ENCODE results near the gene TBC1D8.
"Not testable (repeated sequence)": the region's sequence is repeated elsewhere in the genome, so short reads cannot be mapped to it uniquely, and the experiment has no call there.

The TBC1D8 gene

DNA sequence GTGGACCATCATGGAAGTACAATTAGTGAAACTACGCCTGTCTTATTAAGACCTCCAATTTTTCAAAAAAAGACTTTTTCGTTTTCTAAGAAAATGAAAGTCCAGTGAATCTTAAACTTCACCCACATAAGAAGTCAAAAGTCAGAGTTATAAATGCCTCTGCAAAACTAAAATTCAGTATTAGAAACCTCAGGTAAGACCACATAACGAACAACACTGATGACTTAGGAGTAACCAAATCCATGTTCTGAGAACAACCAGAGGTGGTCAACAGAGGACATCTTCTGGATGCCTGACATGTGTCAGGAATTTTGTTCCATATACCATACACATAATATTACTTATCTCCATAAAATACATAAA lies 86.7 kb downstream of the TBC1D8 start:
- DNase-seq (ENCODE audit: low read depth) = no peak

DNA sequence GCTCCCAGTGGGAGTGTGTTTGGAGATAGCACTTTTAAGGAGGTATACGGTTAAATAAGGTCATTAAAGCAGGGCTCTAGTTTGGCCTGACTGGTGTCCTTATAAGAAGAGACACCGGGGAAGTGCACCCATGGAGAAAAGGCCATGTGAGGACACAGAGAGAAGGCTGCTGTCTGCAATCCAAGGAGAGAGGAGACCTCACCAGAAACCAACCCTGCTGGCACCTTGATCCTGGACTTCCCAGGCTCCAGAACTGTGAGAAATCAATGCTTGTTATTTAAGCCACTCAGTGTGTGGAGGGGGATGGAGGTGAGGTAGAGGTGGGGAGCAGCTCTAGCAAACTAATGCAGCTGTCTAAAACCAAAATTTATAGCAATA lies 87.1 kb downstream of the TBC1D8 start:
- no peak for DNase-seq (ENCODE audit: low read depth)

GRCh38 chr2:101063352-101064124 lies 87.6 kb downstream of the TBC1D8 start:
- peak; percentile 32 for DNase-seq (ENCODE audit: low read depth)

- no peak for DNase-seq (ENCODE audit: low read depth)
Observed at GRCh38 chr2:101058386-101058785, 92.8 kb downstream of the TBC1D8 start.

DNA sequence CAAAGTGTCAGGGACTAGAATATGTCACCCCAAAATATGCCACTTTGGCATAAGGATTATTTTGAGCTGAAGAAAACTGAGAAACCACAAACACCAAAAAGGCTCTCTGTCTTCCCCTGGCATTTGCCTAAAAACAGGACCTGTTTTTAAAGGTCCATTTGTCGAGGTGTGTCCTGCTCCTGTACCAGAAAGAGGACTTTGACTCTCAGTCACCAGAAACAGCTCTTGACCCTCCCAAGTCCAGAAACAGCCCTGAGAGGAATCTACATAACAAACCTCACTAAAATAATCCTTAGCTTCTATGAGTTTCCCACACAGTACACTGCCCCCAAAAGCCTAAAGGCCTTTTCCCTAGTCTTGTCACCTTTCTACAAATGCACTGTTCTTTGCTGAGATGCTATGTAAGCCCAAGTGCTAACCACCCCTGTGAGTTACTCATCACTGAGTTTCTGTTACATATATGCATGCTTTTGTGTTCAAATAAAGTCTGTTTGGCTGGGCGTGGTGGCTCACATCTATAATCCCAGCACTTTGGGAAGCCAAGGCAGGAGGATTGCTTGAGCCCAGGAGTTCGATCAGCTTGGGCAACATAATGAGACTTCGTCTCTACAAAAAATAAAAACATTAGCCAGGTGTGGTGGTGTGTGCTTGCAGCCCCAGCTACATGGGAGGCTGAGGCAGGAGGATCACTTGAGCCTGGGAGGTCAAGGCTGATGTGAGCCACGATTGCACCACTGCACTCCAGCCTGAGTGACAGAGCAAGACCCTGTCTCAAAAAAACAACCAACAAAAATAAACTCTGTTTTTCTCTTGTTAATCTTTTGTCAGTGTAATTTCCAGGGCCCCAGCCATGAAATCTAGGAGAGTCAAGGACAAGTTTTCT lies 93.9 kb downstream of the TBC1D8 start:
- DNase-seq (ENCODE audit: low read depth) = no peak

DNA sequence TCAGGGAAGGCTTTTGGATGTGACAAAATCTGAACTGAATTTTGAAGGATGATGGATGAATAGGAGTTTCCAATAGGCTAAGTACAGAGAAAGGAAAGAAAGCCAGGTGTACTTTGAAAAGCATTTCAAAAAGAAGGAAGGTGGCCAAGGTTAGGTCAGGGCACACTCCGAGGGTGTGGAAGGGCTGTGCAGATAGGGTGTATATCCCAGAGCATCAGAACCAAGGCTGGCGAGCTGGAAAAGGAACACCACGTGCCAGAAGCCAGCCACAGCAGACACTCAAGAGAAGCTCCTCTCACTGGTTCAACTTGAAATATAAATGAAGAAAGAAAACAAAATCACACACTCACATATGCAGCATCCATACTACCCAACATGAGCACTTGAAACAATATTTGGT lies 98.1 kb downstream of the TBC1D8 start:
- no peak for DNase-seq (ENCODE audit: low read depth)

- no peak for DNase-seq (ENCODE audit: low read depth)
Observed at GRCh38 chr2:101052147-101052546, 99.0 kb downstream of the TBC1D8 start.

DNA sequence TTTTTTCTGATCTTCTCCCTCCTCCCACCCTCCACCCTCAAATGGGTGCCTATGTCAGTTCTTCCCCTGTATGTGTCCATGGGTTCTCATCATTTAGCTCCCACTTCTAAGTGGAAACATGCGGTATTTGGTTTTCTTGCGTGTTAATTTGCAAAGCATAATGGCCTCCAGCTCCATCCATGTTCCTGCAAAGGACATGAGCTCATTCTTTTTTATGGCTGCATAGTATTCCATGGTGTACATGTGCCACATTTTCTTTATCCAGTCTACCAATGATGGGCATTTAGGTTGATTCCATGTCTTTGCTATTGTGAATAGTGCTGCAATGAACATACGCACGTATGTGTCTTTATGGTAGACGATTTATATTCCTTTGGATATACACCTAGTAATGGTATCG lies 100.3 kb downstream of the TBC1D8 start:
- DNase-seq (ENCODE audit: low read depth) = not testable (repeated sequence)

GRCh38 chr2:101048756-101049155 lies 102.4 kb downstream of the TBC1D8 start:
- DNase-seq (ENCODE audit: low read depth) = no peak

DNA sequence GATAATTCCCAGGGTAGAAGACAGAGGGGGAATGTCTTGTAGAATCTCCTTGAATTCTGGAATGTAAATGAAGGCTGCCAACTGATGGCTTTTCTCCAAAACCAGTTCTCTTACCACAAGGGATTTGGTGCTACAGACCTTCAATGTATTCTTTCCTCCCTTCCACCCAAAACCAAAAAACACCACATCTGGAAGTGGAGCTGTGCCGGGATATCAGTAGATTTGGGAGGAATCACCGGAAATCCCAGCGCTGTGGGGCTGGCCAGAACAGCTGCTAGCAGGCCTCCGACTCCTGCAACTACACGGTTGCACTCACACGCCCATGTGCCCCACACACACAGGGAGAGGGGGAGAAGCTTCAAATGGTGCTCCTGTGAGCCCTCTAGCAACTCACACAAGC lies 103.4 kb downstream of the TBC1D8 start:
- no peak for DNase-seq (ENCODE audit: low read depth)

DNA sequence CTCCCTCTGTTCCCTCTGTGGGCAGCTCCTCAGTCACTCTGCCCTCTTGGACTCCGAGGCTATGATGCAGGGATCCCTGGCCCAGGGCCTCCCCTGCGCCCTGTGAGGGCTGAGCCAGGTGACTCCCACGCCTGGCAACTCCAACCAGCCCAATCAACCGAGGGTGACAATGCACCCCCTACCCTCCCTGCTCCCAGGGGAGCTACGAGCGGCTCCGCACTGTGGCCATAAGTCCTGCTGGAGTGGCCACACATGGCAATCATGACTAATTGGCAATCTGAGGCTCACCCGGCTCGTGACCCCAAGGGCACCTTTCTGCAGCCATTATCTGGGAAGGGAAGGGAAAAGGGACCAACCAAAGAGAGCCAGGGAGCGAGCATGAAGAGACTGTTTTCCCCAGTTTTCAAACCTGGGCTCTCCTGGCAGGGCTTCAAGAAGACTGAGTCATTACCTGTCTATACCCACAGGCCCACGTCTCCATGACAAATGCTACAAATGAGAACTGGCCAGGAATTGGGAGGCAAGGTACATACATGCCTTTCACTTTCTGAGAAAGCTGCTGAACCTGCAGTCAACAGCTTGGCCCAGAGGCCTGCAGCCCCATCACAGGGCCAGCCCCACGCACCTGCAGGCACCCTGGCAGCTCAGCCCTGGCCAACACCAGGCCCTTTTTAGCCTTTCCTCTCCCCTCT lies 104.0 kb downstream of the TBC1D8 start:
- DNase-seq (ENCODE audit: low read depth) = peak; percentile 6

GRCh38 chr2:101045330-101045729 lies 105.9 kb downstream of the TBC1D8 start:
- no peak for DNase-seq (ENCODE audit: low read depth)

- DNase-seq (ENCODE audit: low read depth) = no peak
Observed at GRCh38 chr2:101041413-101041812, 109.8 kb downstream of the TBC1D8 start.

DNA sequence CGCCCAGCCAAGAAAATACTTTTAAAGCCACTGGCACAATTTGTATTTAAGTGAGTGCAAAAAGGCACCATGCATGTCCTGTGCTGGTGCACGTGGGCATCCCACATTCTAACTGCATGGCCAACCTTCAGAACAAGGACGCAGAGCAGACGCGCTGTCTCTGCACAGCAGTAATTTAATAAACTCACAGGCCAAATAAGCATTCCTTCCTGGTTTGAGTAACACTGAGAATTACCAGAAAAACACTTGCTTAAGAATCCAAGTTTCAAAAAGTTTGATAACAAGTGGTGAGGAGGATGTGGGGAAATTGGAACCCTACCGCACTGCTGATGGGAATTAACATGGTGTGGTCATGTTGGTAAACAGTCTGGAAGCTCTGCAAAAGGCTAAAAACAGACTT lies 110.4 kb downstream of the TBC1D8 start:
- peak; percentile 60 for DNase-seq (ENCODE audit: low read depth)

- no peak for DNase-seq (ENCODE audit: low read depth)
Observed at GRCh38 chr2:101040072-101040471, 111.1 kb downstream of the TBC1D8 start.

DNA sequence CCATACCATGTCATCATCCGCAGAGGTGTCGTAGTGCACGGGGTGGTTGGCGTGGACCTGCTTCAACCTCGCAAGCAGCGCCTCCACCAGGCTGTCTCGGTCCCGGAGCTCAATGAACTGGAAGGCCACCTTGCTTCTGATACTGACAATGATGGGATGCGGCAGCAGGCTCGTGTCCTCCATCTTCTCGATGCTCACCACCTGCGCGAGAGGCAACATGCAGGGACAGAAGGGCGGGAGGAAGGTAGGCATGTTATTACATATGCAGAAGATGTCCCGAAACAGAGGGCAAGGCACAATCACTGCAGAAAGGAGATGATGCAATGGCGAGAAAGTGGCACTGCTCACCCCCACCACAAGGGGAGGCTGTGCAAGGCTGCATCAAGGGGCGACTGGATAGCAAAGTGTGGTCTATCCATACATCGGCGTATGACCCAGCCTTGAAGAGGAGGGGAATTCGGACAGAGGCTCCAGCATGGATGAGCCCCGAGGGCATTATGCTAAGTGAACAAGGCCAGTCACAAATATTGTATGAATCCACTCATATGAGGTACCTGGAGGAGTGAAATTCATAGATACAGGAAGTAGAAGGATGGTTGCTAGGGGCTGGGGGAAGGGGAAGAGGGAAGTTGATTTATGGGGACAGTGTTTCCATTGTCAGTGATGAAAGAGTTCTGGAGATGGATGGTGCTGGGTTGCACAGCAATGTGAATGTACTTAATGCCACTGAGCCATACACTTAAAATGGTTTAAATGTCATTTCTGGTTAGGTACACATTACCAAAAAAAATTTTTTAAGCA lies 112.5 kb downstream of the TBC1D8 start:
- peak; percentile 6 for DNase-seq (ENCODE audit: low read depth)

GRCh38 chr2:101037161-101037755 lies 113.9 kb downstream of the TBC1D8 start:
- no peak for DNase-seq (ENCODE audit: low read depth)

- DNase-seq (ENCODE audit: low read depth) = peak; percentile 36
Observed at GRCh38 chr2:101036562-101036961, 114.6 kb downstream of the TBC1D8 start.

GRCh38 chr2:101032084-101032776 lies 119.0 kb downstream of the TBC1D8 start:
- DNase-seq (ENCODE audit: low read depth) = no peak

GRCh38 chr2:101030866-101031554 lies 120.2 kb downstream of the TBC1D8 start:
- no peak for DNase-seq (ENCODE audit: low read depth)

Measured in amniotic epithelial cell (primary cell).